Lower leg skin (tissue), 4 donors: Measurements from ENCODE around the gene PNKD. TPM values are rescaled to one million over a fixed set of nuclear protein-coding genes. Genes with fewer than 3 reads are reported as not detected.

ENCODE experiments used
- DNase-seq, 2 donors: peaks; one replicate each; pipeline ENCODE4 v3.0.0-alpha.2; 2019; ENCODE audit warnings: low spot score in 2 of 2
- H3K4me3 ChIP-seq: fragments of 200-600 bp; sonication (generic); 2 replicates; pipeline ENCODE4 v1.5.1; 2017; ENCODE audit warnings: mild to moderate bottlenecking, low read depth; ENCODE audit not compliant: poor library complexity, severe bottlenecking
- CTCF ChIP-seq, 3 donors: fragments of 450-650 bp; IDR thresholded peaks; one replicate each; pipeline ENCODE4 v1.5.1; 2016; ENCODE audit warnings: antibody characterized with exemption in 3 of 3, mild to moderate bottlenecking in 3 of 3, moderate library complexity in 2 of 3
- POLR2A ChIP-seq, 2 donors: fragments of 450-650 bp; IDR thresholded peaks; one replicate each; pipeline ENCODE4 v1.6.1; 2016 to 2017; ENCODE audit warnings: antibody characterized with exemption in 2 of 2, mild to moderate bottlenecking in 1 of 2, moderate library complexity in 1 of 2
- WGBS, 2 donors: methylation state at CpG; one replicate each; pipeline ENCODE4 v1.1.5; 2018; 5-methylcytosine and 5-hydroxymethylcytosine counted together
- intact Hi-C: fragments of 100-400 bp; cut with DNase I; formaldehyde crosslinking; loops from one replicate; pipeline ENCODE4 v1.15.0; 2023; ENCODE audit warnings: low total_unique reads
- total RNA-seq, 4 donors: library from RNA; depleted of rRNA; stranded (reverse); fragments of >200 nt; gene quantifications; one replicate each; pipeline ENCODE4 v1.1.0, GENCODE V29; 2016

PNKD gene
- total RNA-seq, 4 donors from 2014 or later: 26.6 to 60.6 (median 43.3) TPM

GRCh38 chr2:218344755-218345417 lies 74.6 kb downstream of the PNKD start:
- intact Hi-C loops: no loop called here
- no peak for DNase-seq

GRCh38 chr2:218345491-218346236 lies 75.3 kb downstream of the PNKD start:
- intact Hi-C loops: no loop called here
- DNase-seq: no peak
- WGBS, 2 donors: 76 to 82% methylated on average over 12 of the region's 12 CpGs
- TF ChIP-seq POLR2A (IDR thresholded peaks at IDR 0.05): no peak
- no peak overlapping the region for H3K4me3 ChIP-seq

More at GRCh38 chr2:218344755-218345417, 74.6 kb downstream of the PNKD start:
- H3K4me3 ChIP-seq: no peak overlapping the region
- 96 to 97% methylated on average over 16 to 22 of the region's 22 CpGs for WGBS, 2 donors
- no peak for TF ChIP-seq CTCF (IDR thresholded peaks at IDR 0.05)
- TF ChIP-seq POLR2A (IDR thresholded peaks at IDR 0.05): no peak

- WGBS, 2 donors: 89 to 94% methylated on average over 5 of the region's 5 CpGs
- no peak for DNase-seq
- TF ChIP-seq POLR2A (IDR thresholded peaks at IDR 0.05): no peak
- no peak for TF ChIP-seq CTCF (IDR thresholded peaks at IDR 0.05)
- intact Hi-C loops: no loop called here
- no peak overlapping the region for H3K4me3 ChIP-seq
These were observed 76.9 kb downstream of the PNKD start for GRCh38 chr2:218347172-218347571.

DNA sequence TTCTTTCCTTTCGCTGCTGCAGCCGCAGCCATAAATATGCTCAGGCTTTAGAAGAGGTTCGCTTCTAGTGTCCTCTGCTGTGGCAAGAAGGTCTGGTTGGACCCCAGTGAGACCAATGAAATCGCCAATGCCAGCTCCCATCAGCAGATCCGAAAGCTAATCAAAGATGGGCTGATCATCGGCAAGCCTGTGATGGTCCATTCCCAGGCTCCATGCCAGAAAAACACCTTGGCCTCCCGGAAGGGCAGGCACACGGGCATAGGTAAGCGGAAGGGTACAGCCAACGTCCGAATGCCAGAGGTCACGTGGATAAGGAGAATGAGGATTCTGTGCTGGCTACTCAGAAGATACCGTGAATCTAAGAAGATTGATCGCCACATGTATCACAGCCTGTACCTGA lies 83.7 kb downstream of the PNKD start:
- DNase-seq: no peak
- TF ChIP-seq POLR2A (IDR thresholded peaks at IDR 0.05): no peak
- no peak for TF ChIP-seq CTCF (IDR thresholded peaks at IDR 0.05)
- WGBS, 2 donors: 91 to 95% methylated on average over 14 of the region's 14 CpGs
- no peak overlapping the region for H3K4me3 ChIP-seq
- intact Hi-C loops: loop anchor here (10.0 kb wide), 2 partner anchors 49 to 159 kb away; no protein-coding TSS in a partner anchor

GRCh38 chr2:218354850-218355443 lies 84.6 kb downstream of the PNKD start:
- no peak for TF ChIP-seq POLR2A (IDR thresholded peaks at IDR 0.05)
- TF ChIP-seq CTCF (IDR thresholded peaks at IDR 0.05): no peak
- no peak overlapping the region for H3K4me3 ChIP-seq
- WGBS, 2 donors: 79% methylated on average over 20 of the region's 20 CpGs
- DNase-seq: no peak
- intact Hi-C loops: loop anchor here (10.0 kb wide), 2 partner anchors 50 to 160 kb away; no protein-coding TSS in a partner anchor
